ENCODE results near the gene DCC.

DNA sequence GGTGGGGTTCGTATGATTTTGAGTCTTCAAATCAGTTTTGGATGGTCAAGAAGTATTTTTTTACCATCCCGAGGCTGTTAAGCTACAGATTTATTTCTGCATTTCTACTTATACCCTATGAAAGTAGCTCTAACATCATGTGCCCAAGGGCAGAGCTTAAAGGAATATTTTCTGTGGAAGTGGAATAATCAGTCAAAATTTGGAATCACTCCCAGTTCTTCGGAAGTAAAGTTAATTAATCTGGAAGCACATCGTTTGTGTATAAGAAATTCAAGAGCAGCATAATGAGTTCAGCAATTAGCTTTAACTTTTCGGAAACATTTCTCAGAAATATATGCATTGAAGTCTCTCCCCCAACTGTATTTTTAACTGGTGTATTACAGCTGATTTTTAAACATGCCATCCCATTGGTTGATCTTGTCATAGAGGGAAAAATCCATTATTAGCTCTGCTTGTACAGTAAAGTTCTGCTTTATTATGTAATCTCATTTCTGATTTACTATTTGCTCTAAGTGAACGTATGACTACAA is 510.1 kb downstream of the DCC start:
- TF ChIP-seq, protein P1, sequence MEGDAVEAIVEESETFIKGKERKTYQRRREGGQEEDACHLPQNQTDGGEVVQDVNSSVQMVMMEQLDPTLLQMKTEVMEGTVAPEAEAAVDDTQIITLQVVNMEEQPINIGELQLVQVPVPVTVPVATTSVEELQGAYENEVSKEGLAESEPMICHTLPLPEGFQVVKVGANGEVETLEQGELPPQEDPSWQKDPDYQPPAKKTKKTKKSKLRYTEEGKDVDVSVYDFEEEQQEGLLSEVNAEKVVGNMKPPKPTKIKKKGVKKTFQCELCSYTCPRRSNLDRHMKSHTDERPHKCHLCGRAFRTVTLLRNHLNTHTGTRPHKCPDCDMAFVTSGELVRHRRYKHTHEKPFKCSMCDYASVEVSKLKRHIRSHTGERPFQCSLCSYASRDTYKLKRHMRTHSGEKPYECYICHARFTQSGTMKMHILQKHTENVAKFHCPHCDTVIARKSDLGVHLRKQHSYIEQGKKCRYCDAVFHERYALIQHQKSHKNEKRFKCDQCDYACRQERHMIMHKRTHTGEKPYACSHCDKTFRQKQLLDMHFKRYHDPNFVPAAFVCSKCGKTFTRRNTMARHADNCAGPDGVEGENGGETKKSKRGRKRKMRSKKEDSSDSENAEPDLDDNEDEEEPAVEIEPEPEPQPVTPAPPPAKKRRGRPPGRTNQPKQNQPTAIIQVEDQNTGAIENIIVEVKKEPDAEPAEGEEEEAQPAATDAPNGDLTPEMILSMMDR (IDR thresholded peaks at IDR 0.05): no peak
- no peak for TF ChIP-seq EZH2 (IDR thresholded peaks at IDR 0.05; ENCODE audit: borderline replicate concordance, insufficient read depth, low read depth, low read length, poor library complexity, severe bottlenecking)

Measured in B cell (primary cell).